Memory B cell (primary cell): ENCODE results near the gene BASP1.

Experiments used
- ATAC-seq: fragments of 150-1000 bp; cut with Tn5 transposase; 2 replicates; pipeline ENCODE4 v1.10.0; 2021; ENCODE audit warnings: low read depth, mild to moderate bottlenecking, moderate library complexity
- DNase-seq, 2 donors: peaks; one replicate each; pipeline ENCODE4 v3.0.0; 2022; ENCODE audit warnings: low spot score in 2 of 2
- H3K27ac Mint-ChIP-seq: one replicate; pipeline ENCODE4 v1.8.0; 2022; ENCODE audit warnings: mild to moderate bottlenecking, moderate library complexity, mixed read lengths
- H3K27me3 Mint-ChIP-seq: one replicate; pipeline ENCODE4 v1.8.0; 2022; ENCODE audit warnings: mixed read lengths
- H3K36me3 Mint-ChIP-seq: one replicate; pipeline ENCODE4 v1.8.0; 2022; ENCODE audit warnings: mild to moderate bottlenecking, mixed read lengths
- H3K4me1 Mint-ChIP-seq: one replicate; pipeline ENCODE4 v1.8.0; 2022; ENCODE audit warnings: mixed read lengths
- H3K4me3 Mint-ChIP-seq: one replicate; pipeline ENCODE4 v1.8.0; 2022; ENCODE audit warnings: mild to moderate bottlenecking, moderate library complexity, mixed read lengths
- H3K9me3 Mint-ChIP-seq: one replicate; pipeline ENCODE4 v1.8.0; 2022; ENCODE audit warnings: mixed read lengths

BASP1 gene

GRCh38 chr5:17223367-17224185, 6.1 kb downstream of the BASP1 start:
- ATAC-seq (peak; percentile 53), DNase-seq (no peak)
- peaks cover 4% of the 10 kb centered on the region for H3K36me3 Mint-ChIP-seq
- peaks cover 66% of the 10 kb centered on the region for H3K4me1 Mint-ChIP-seq
- no peaks in the 10 kb centered on the region for H3K27me3 Mint-ChIP-seq
- peak overlapping the region; percentile 95 for H3K27ac Mint-ChIP-seq
- H3K9me3 Mint-ChIP-seq, result no peaks in the 10 kb centered on the region
- peak overlapping the region; percentile 6 for H3K4me3 Mint-ChIP-seq

- peak; percentile 78 for ATAC-seq
- peaks cover 12% of the 10 kb centered on the region for H3K36me3 Mint-ChIP-seq
- peaks cover 65% of the 10 kb centered on the region for H3K4me1 Mint-ChIP-seq
- no peak for DNase-seq
- no peaks in the 10 kb centered on the region for H3K27me3 Mint-ChIP-seq
- peak overlapping the region; percentile 95 for H3K27ac Mint-ChIP-seq
- H3K9me3 Mint-ChIP-seq, result no peaks in the 10 kb centered on the region
- H3K4me3 Mint-ChIP-seq, result peak overlapping the region; percentile 76
These were observed 7.6 kb downstream of the BASP1 start for GRCh38 chr5:17224858-17225511.

GRCh38 chr5:17225520-17225919, 8.1 kb downstream of the BASP1 start:
- ATAC-seq, result no peak
- Mint-ChIP-seq H3K4me1 (peaks cover 65% of the 10 kb centered on the region), H3K36me3 (peaks cover 15% of the 10 kb centered on the region), H3K27ac (peak overlapping the region; percentile 95), H3K4me3 (peak overlapping the region; percentile 76), H3K9me3 (no peaks in the 10 kb centered on the region), H3K27me3 (no peaks in the 10 kb centered on the region)
- no peak for DNase-seq

GRCh38 chr5:17227868-17228267, 10.4 kb downstream of the BASP1 start:
- DNase-seq (no peak), ATAC-seq (no peak)
- Mint-ChIP-seq H3K9me3 (no peaks in the 10 kb centered on the region), H3K36me3 (peaks cover 18% of the 10 kb centered on the region), H3K4me3 (peak overlapping the region; percentile 25), H3K4me1 (peaks cover 68% of the 10 kb centered on the region), H3K27ac (peak overlapping the region; percentile 89), H3K27me3 (no peaks in the 10 kb centered on the region)

GRCh38 chr5:17228821-17229291, 11.4 kb downstream of the BASP1 start:
- ATAC-seq, result no peak
- Mint-ChIP-seq H3K27me3 (no peaks in the 10 kb centered on the region), H3K36me3 (peaks cover 20% of the 10 kb centered on the region), H3K4me3 (peak overlapping the region; percentile 64), H3K4me1 (peaks cover 66% of the 10 kb centered on the region), H3K27ac (peak overlapping the region; percentile 89), H3K9me3 (no peaks in the 10 kb centered on the region)
- DNase-seq, result no peak

GRCh38 chr5:17229313-17229712, 11.9 kb downstream of the BASP1 start:
- Mint-ChIP-seq H3K27ac (peak overlapping the region; percentile 89), H3K4me1 (peaks cover 63% of the 10 kb centered on the region), H3K4me3 (peak overlapping the region; percentile 64), H3K9me3 (no peaks in the 10 kb centered on the region), H3K36me3 (peaks cover 20% of the 10 kb centered on the region), H3K27me3 (no peaks in the 10 kb centered on the region)
- DNase-seq, result no peak
- peak; percentile 14 for ATAC-seq

GRCh38 chr5:17230191-17230590, 12.8 kb downstream of the BASP1 start:
- H3K27ac Mint-ChIP-seq, result peak overlapping the region; percentile 89

GRCh38 chr5:17230808-17231525, 13.5 kb downstream of the BASP1 start:
- Mint-ChIP-seq H3K27me3 (no peaks in the 10 kb centered on the region), H3K36me3 (peaks cover 29% of the 10 kb centered on the region), H3K9me3 (no peaks in the 10 kb centered on the region), H3K27ac (peak overlapping the region; percentile 15), H3K4me3 (no peak overlapping the region), H3K4me1 (peaks cover 61% of the 10 kb centered on the region)
- no peak for DNase-seq
- ATAC-seq, result no peak

More at GRCh38 chr5:17230191-17230590, 12.8 kb downstream of the BASP1 start:
- no peak for ATAC-seq
- no peak overlapping the region for H3K4me3 Mint-ChIP-seq
- H3K4me1 Mint-ChIP-seq, result peaks cover 61% of the 10 kb centered on the region
- DNase-seq, result no peak
- peaks cover 26% of the 10 kb centered on the region for H3K36me3 Mint-ChIP-seq
- H3K9me3 Mint-ChIP-seq, result no peaks in the 10 kb centered on the region
- no peaks in the 10 kb centered on the region for H3K27me3 Mint-ChIP-seq

GRCh38 chr5:17232405-17232804, 15.0 kb downstream of the BASP1 start:
- no peaks in the 10 kb centered on the region for H3K9me3 Mint-ChIP-seq

GRCh38 chr5:17233488-17233887, 16.1 kb downstream of the BASP1 start:
- peaks cover 33% of the 10 kb centered on the region for H3K36me3 Mint-ChIP-seq
- DNase-seq, result no peak
- peaks cover 66% of the 10 kb centered on the region for H3K4me1 Mint-ChIP-seq
- H3K9me3 Mint-ChIP-seq, result no peaks in the 10 kb centered on the region
- peak overlapping the region; percentile 83 for H3K27ac Mint-ChIP-seq
- H3K4me3 Mint-ChIP-seq, result peak overlapping the region; percentile 21
- ATAC-seq, result no peak
- no peaks in the 10 kb centered on the region for H3K27me3 Mint-ChIP-seq

More at GRCh38 chr5:17232405-17232804, 15.0 kb downstream of the BASP1 start:
- Mint-ChIP-seq H3K27me3 (no peaks in the 10 kb centered on the region), H3K36me3 (peaks cover 29% of the 10 kb centered on the region), H3K27ac (peak overlapping the region; percentile 15), H3K4me3 (peak overlapping the region; percentile 27), H3K4me1 (peaks cover 62% of the 10 kb centered on the region)
- ATAC-seq (no peak), DNase-seq (no peak)

GRCh38 chr5:17234374-17234773, 16.9 kb downstream of the BASP1 start:
- peak overlapping the region; percentile 5 for H3K4me3 Mint-ChIP-seq
- no peaks in the 10 kb centered on the region for H3K27me3 Mint-ChIP-seq
- peak overlapping the region; percentile 83 for H3K27ac Mint-ChIP-seq
- no peaks in the 10 kb centered on the region for H3K9me3 Mint-ChIP-seq
- DNase-seq (no peak), ATAC-seq (no peak)
- H3K4me1 Mint-ChIP-seq, result peaks cover 64% of the 10 kb centered on the region
- peaks cover 27% of the 10 kb centered on the region for H3K36me3 Mint-ChIP-seq

- Mint-ChIP-seq H3K27ac (peak overlapping the region; percentile 83), H3K4me3 (no peak overlapping the region), H3K27me3 (no peaks in the 10 kb centered on the region), H3K4me1 (peaks cover 63% of the 10 kb centered on the region), H3K9me3 (no peaks in the 10 kb centered on the region), H3K36me3 (peaks cover 19% of the 10 kb centered on the region)
- ATAC-seq, result no peak
- no peak for DNase-seq
These were observed 18.4 kb downstream of the BASP1 start for GRCh38 chr5:17235731-17236330.

GRCh38 chr5:17238521-17239041, 21.1 kb downstream of the BASP1 start:
- DNase-seq (no peak), ATAC-seq (no peak)
- H3K27me3 Mint-ChIP-seq, result no peaks in the 10 kb centered on the region
- H3K36me3 Mint-ChIP-seq, result peaks cover 16% of the 10 kb centered on the region
- peaks cover 60% of the 10 kb centered on the region for H3K4me1 Mint-ChIP-seq
- H3K27ac Mint-ChIP-seq, result peak overlapping the region; percentile 83
- H3K4me3 Mint-ChIP-seq, result no peak overlapping the region
- no peaks in the 10 kb centered on the region for H3K9me3 Mint-ChIP-seq
